Hepatocyte (in vitro differentiated cells): ENCODE results near the gene WASL. TPM values are rescaled to one million over a fixed set of nuclear protein-coding genes. Genes with fewer than 3 reads are reported as not detected.

Source experiments
- DNase-seq: peaks from one replicate; pipeline ENCODE4 v3.0.0-alpha.2; 2016; ENCODE audit warnings: low spot score
- H2AFZ ChIP-seq: fragments of 200-600 bp; sonication (generic); 2 replicates; pipeline ENCODE4 v1.6.0; 2016; ENCODE audit warnings: antibody characterized with exemption, mild to moderate bottlenecking
- H3K27ac ChIP-seq: fragments of 200-600 bp; sonication (generic); 2 replicates; pipeline ENCODE4 v1.5.1; 2016; ENCODE audit warnings: mild to moderate bottlenecking
- H3K27me3 ChIP-seq: fragments of 200-600 bp; sonication (generic); 2 replicates; pipeline ENCODE4 v1.6.1; 2016
- H3K36me3 ChIP-seq: fragments of 200-600 bp; sonication (generic); replicated peaks from 2 replicates; pipeline ENCODE4 v1.5.1; 2016; ENCODE audit warnings: low read depth; ENCODE audit not compliant: insufficient read depth
- H3K4me1 ChIP-seq: fragments of 200-600 bp; sonication (generic); 2 replicates; pipeline ENCODE4 v1.5.1; 2016; ENCODE audit warnings: mild to moderate bottlenecking, moderate library complexity; ENCODE audit not compliant: insufficient read depth
- H3K4me2 ChIP-seq: fragments of 200-600 bp; sonication (generic); 2 replicates; pipeline ENCODE4 v1.6.0; 2016
- H3K4me3 ChIP-seq: fragments of 200-600 bp; sonication (generic); 2 replicates; pipeline ENCODE4 v1.5.1; 2016; ENCODE audit warnings: mild to moderate bottlenecking
- H3K79me2 ChIP-seq: fragments of 200-600 bp; sonication (generic); 2 replicates; pipeline ENCODE4 v1.6.0; 2017; ENCODE audit warnings: mild to moderate bottlenecking
- H3K9me2 ChIP-seq: fragments of 200-600 bp; sonication (generic); replicated peaks from 2 replicates; pipeline ENCODE4 v1.6.0; 2017; ENCODE audit warnings: mild to moderate bottlenecking; ENCODE audit not compliant: insufficient read depth
- H3K9me3 ChIP-seq: fragments of 200-600 bp; sonication (generic); 2 replicates; pipeline ENCODE4 v1.5.1; 2016; ENCODE audit warnings: low read depth, mild to moderate bottlenecking
- H4K20me1 ChIP-seq: fragments of 200-600 bp; sonication (generic); 2 replicates; pipeline ENCODE4 v1.6.0; 2016; ENCODE audit warnings: mild to moderate bottlenecking; ENCODE audit not compliant: insufficient read depth, poor library complexity, severe bottlenecking
- CTCF ChIP-seq: fragments of 200-600 bp; sonication (generic); IDR thresholded peaks from 2 replicates; pipeline ENCODE4 v1.5.1; 2016; ENCODE audit warnings: antibody characterized with exemption, mild to moderate bottlenecking; ENCODE audit not compliant: poor library complexity
- EZH2 ChIP-seq: fragments of 200-600 bp; sonication (generic); IDR thresholded peaks from 2 replicates; pipeline ENCODE4 v1.6.1; 2016; ENCODE audit warnings: antibody characterized with exemption, mild to moderate bottlenecking, borderline replicate concordance
- EZH2phosphoT487 ChIP-seq: fragments of 200-600 bp; sonication (generic); IDR thresholded peaks from one replicate; pipeline ENCODE4 v1.6.1; 2018; ENCODE audit warnings: antibody characterized with exemption, mild to moderate bottlenecking, low read depth, moderate library complexity; ENCODE audit not compliant: unreplicated experiment, severe bottlenecking
- whole genome bisulfite sequencing: methylation state at CpG from one replicate; pipeline ENCODE4 v1.1.6; 2016; ENCODE audit warnings: low lambda C conversion rate; ENCODE audit errors: missing lambda C conversion rate; 5-methylcytosine and 5-hydroxymethylcytosine counted together
- polyA plus RNA-seq: library from polyadenylated mRNA; unstranded; fragments of >200 nt; fragmentation: Nextera tagmentation; extraction: Ambion mirVana; gene quantifications from 2 replicates; pipeline ENCODE4 v1.2.1, GENCODE V29; 2016
- total RNA-seq: library from RNA; depleted of rRNA; stranded (reverse); fragments of >200 nt; gene quantifications from 2 replicates; pipeline ENCODE4 v1.2.3, GENCODE V29; 2014

The WASL gene
- total and polyA plus RNA-seq, 2 experiments from 2014 or later, result 36.8 to 48.9 TPM

DNA sequence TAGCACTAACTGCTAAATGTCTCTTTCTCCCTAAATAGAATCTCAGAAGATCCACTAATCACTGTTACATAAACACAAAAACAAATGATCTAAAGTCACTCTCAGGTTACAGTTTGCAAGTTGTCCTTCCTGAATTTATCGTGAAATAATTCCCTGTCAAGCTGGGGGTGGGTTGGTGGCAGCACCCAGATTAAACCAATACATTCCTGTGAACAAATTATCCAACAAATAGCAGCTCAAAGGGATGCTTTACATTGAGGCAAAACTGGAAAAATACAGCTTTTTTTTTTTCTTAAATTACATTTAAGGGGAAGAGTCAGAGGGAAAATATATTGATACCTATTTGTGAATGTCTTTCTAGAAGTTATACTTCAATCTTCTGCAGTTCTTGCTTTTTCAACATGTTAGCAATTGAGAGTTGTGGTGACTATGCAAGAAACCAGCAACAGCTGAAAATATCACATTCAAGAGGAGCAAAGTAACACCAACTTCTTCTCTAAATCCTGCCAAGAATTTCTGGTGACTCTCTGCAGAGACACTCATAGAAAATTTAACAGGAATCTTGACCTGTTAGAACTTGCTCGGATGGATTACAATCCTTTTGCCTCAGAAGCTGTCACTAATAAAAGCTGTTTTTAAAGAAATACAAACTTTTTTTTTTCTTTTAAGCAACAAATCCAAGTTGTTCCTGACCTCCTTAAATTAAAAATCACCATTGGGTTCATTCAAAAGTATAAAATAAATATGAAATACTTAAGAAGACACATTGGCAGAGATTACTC lies 74.2 kb downstream of the WASL start:
- no peak overlapping the region for H3K4me2 ChIP-seq

GRCh38 chr7:123673752-123674398 lies 74.9 kb downstream of the WASL start:
- Histone ChIP-seq H3K36me3 (no peaks in the 10 kb centered on the region), H3K4me3 (no peak overlapping the region), H3K4me2 (no peak overlapping the region), H3K27ac (no peak overlapping the region), H3K9me2 (no peaks in the 10 kb centered on the region), H3K9me3 (no peaks in the 10 kb centered on the region), H3K79me2 (no peaks in the 10 kb centered on the region), H3K27me3 (no peaks in the 10 kb centered on the region), H2AFZ (no peak overlapping the region), H4K20me1 (no peaks in the 10 kb centered on the region), H3K4me1 (peaks cover 10% of the 10 kb centered on the region)
- 78% methylated on average over 3 of the region's 3 CpGs for WGBS
- no peak for TF ChIP-seq EZH2
- TF ChIP-seq CTCF, result no peak
- TF ChIP-seq EZH2phosphoT487, result no peak
- DNase-seq, result no peak

More for the DNA sequence above, 74.2 kb downstream of the WASL start:
- H3K9me3 ChIP-seq, result no peaks in the 10 kb centered on the region
- H3K4me1 ChIP-seq, result peaks cover 10% of the 10 kb centered on the region
- H3K4me3 ChIP-seq, result no peak overlapping the region
- TF ChIP-seq EZH2phosphoT487 (no peak), EZH2 (no peak), CTCF (no peak)
- no peaks in the 10 kb centered on the region for H3K36me3 ChIP-seq
- DNase-seq, result no peak
- no peaks in the 10 kb centered on the region for H3K27me3 ChIP-seq
- H3K79me2 ChIP-seq, result no peaks in the 10 kb centered on the region
- no peaks in the 10 kb centered on the region for H3K9me2 ChIP-seq
- 31% methylated on average over 2 of the region's 2 CpGs for WGBS
- H4K20me1 ChIP-seq, result no peaks in the 10 kb centered on the region
- no peak overlapping the region for H2AFZ ChIP-seq
- no peak overlapping the region for H3K27ac ChIP-seq

DNA sequence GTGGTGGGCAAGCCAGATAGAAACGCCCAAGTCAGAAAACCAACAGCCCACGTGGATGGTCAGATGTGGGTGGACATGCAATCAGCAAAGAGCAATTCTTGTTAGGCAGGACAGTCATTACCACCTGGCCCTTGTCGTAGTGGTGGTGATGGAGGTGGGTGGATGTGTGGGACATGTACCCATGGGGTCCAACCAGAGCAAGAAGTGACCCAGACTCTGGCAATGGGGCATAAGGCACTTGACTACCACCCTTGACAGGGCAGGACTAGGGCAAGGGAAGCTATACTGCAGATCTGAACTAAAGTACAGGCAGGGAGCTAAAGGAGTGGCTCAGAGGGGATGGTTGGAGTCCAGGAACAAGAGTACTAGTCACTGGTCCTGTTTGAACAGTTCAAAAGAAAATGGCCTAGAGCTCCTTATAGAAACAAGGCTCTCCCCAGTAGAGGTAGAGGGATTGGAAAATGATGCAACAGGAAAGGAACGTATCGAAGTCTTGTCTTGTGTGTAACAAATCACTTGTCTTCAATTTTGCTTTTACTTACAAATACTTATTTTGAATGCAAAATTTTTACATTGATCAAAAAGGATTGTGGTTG lies 75.6 kb downstream of the WASL start:
- Histone ChIP-seq H3K79me2 (no peaks in the 10 kb centered on the region), H3K27ac (no peak overlapping the region), H3K4me1 (peaks cover 10% of the 10 kb centered on the region), H3K27me3 (no peaks in the 10 kb centered on the region), H3K4me3 (no peak overlapping the region), H3K36me3 (no peaks in the 10 kb centered on the region), H2AFZ (no peak overlapping the region), H4K20me1 (no peaks in the 10 kb centered on the region), H3K4me2 (no peak overlapping the region), H3K9me2 (no peaks in the 10 kb centered on the region), H3K9me3 (no peaks in the 10 kb centered on the region)
- TF ChIP-seq CTCF (no peak), EZH2phosphoT487 (no peak), EZH2 (no peak)
- DNase-seq, result no peak
- 93% methylated on average over 5 of the region's 5 CpGs for WGBS
